ENCODE data around the gene AOPEP.

Gene AOPEP

GRCh38 chr9:94975480-94975879 is 249.0 kb downstream of the AOPEP start:
- no peak for DNase-seq

GRCh38 chr9:94976077-94976476 is 249.6 kb downstream of the AOPEP start:
- DNase-seq = no peak

GRCh38 chr9:94977416-94977815 is 250.9 kb downstream of the AOPEP start:
- DNase-seq = no peak

DNA sequence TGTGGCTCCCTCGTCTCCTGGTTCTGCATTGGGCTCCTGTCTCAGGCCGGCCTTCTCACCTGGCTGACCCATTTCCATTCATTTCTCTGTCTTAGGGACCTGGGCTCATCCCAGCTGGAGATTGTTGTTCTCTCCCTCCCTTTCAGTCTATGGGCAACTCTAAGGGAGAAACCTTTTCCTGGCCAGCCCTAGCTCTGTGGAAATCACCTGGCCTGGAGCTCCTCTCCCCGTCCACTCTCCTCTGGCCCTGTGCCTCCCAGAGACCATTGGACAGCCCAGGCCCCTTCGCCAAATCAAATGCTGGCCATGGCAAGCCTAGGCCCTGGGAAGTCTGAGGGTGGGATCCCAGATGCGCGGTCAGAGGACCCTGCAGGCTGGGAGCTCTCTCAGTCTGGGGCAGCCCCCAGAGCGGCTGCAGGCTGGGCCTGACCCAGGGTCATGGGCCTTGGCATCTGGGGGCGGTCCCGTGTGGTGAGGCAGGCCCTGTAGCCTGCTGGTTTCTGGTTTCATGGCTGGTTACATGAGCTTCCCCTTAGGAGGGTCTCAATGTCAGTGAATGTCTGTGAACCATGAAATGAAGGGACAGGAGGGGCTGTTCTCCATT is 253.5 kb downstream of the AOPEP start:
- DNase-seq = no peak

- no peak for DNase-seq
These were observed 254.6 kb downstream of the AOPEP start for GRCh38 chr9:94980947-94981722.

DNA sequence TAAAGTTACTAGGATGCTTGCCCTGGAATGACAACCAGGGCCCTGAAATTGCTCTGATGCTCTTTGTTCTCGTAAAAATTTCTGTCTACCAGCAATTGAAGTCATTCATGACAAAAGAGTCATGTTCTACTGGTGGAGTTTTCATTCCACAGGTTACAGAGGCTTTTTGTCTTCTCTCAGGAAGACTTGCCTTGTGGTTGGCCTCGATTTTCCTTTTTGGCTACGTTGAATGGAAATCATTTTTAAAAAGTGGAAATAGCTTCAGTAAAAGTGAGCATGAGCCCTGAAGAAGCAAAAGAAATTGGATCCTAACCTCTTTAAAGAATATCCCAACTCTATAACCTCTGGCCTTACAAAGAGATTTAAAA is 255.2 kb downstream of the AOPEP start:
- DNase-seq = no peak

GRCh38 chr9:94982211-94982610 is 255.7 kb downstream of the AOPEP start:
- no peak for DNase-seq

DNA sequence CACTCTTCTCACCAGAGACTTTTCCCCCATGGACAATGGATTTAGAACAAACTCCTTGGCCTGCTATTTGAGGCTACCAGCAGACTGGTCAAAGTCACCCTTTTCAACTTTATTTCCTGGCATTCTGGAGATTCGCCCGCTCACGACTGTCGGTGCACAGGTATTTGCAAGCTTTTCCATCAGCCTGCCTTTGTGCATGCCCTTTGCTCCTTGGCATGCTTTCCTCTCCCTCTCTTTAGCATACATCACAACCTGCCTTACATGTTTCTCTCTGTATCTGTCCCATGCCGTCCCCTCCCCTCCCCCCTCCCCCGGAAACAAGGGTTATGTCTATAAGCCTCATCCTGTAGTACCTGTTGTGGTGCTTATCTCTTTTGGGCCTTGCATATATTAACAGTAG is 257.1 kb downstream of the AOPEP start:
- DNase-seq = no peak

DNA sequence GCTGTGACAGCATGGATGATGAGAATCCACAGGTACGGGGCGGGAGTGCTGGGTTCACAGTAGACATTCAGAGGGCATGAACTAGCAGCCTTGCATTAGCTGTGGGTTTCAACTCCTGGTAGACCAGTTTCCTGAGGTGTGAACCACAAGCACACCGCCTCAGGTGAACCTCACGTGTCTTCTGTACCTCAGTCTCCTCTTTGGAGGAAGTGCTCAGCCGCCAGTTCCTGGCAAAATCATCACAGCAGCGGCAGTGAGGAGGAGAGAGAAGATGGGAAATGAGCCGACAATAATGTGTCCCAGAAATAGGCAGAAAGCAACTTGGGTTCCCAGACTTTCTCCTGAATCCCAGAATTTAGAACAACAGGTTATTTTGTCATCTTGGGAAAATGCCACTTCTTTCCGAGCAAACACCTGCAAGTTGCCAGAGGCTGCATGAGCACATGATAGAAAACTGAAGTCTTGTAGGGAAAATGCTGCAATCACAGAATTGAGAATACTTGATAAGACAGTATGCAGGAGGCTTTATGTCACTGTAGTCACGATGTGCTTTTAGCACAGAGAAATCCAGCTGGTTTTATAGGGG is 258.5 kb downstream of the AOPEP start:
- no peak for DNase-seq

DNA sequence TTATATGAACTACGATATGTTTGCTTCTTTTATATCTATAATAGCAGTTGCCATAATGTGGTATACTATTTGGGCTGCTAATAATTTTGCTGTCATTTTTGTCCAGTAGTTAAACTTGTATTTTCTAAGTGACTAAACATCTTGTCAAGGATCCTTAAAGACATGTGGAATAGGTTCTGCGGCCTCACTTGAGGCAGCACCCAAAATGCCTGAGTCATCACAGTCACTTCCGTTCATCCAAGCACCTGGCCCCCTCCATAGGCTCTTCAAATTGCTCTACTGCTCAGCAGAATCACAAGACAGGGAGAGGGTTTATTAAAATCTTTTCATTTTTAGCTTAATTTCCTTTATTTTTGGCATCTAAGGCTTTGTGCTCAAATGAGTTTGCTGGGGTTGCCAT is 259.1 kb downstream of the AOPEP start:
- DNase-seq = no peak

- DNase-seq = no peak
These were observed 261.2 kb downstream of the AOPEP start for GRCh38 chr9:94987731-94988130.

DNA sequence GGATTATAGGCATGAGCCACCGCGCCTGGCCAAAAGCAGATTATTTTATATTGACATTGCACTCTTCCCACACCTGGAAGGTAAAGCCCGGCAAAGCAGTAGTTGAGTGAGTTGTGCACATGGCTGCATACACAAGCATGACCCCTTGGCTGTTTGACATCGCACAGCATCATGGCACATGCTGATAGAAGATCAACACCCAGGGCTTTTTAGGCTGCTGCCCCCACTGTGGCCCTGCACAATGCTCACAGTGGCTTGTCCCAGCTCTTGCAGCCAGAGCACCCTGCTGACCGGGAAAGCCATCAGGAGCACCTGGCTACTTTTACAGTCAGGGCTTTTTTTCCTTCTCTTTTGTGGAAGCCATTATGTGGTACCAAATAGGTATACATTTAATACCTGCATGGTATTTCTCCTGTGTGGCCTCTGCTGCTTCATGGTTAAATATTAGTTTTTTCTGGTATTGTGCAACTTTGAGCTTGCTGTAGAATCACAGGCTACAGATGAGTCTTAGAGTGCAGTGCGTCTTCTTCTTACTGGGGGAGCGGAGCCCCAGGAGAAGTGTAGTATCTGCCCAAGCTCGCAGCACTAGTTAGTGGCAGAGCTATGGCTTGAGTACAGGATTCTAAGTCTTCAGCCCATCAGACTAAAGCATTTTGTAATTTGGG is 264.5 kb downstream of the AOPEP start:
- no peak for DNase-seq

GRCh38 chr9:94991961-94992907 is 265.7 kb downstream of the AOPEP start:
- DNase-seq = no peak

GRCh38 chr9:94993160-94993820 is 266.8 kb downstream of the AOPEP start:
- no peak for DNase-seq

DNA sequence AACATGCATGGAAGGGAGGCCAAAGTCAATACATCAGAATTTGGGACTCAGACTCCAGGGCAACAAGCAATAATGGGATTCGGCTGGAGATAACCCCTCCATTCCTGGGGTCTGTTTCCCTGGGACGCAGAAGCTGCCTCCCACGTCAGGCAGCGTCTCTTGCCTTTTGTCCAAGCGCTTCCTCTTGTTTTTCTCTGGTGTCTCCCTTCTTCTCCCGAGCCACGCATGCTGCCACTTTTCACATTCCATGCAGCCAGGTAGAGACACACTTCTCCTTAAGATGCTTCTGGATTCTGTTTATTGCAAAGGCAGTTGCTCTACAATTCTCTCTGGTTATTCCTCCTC is 267.3 kb downstream of the AOPEP start:
- no peak for DNase-seq

- DNase-seq = no peak
These were observed 268.7 kb downstream of the AOPEP start for GRCh38 chr9:94995048-94995693.

- no peak for DNase-seq
These were observed 270.1 kb downstream of the AOPEP start for GRCh38 chr9:94996641-94997040.

- DNase-seq = no peak
These were observed 271.2 kb downstream of the AOPEP start for GRCh38 chr9:94997727-94998126.

- peak in 1 of 3 donors; percentile 8 for DNase-seq
These were observed 273.3 kb downstream of the AOPEP start for GRCh38 chr9:94999832-95000231.

DNA sequence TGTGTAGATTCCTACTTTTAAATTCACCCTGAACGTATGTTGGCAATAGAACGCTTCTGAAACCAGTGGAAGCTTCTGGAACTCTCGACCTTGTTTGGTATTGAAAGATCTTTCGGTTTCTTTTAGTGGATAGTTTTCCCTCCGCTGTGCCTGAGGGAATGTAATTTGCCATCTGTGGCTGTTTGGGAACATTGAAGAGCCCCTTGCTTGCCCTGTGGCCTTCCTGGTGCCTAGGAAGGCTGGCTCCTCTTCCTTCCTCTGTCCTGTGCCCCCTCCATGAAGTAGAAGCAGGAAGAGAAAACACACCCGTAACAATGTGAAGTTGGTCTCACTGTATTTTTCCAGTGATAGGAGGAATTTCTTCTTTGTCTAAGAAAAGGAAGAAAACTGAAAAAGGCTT is 274.3 kb downstream of the AOPEP start:
- no peak for DNase-seq

GRCh38 chr9:95001720-95002119 is 275.2 kb downstream of the AOPEP start:
- no peak for DNase-seq

Measured in suppressor macrophage treated with lipopolysaccharide for 1 hour (primary cell).